GM18520 (cell line): ENCODE data around the gene RASA3.
"Not testable (repeated sequence)": the region's sequence is repeated elsewhere in the genome, so short reads cannot be mapped to it uniquely, and the experiment has no call there.

Experiments
- ATAC-seq: cut with Tn5 transposase; IDR thresholded peaks from one replicate; pipeline ENCODE4 v1.9.1; 2021; ENCODE audit not compliant: unreplicated experiment

The RASA3 gene

DNA sequence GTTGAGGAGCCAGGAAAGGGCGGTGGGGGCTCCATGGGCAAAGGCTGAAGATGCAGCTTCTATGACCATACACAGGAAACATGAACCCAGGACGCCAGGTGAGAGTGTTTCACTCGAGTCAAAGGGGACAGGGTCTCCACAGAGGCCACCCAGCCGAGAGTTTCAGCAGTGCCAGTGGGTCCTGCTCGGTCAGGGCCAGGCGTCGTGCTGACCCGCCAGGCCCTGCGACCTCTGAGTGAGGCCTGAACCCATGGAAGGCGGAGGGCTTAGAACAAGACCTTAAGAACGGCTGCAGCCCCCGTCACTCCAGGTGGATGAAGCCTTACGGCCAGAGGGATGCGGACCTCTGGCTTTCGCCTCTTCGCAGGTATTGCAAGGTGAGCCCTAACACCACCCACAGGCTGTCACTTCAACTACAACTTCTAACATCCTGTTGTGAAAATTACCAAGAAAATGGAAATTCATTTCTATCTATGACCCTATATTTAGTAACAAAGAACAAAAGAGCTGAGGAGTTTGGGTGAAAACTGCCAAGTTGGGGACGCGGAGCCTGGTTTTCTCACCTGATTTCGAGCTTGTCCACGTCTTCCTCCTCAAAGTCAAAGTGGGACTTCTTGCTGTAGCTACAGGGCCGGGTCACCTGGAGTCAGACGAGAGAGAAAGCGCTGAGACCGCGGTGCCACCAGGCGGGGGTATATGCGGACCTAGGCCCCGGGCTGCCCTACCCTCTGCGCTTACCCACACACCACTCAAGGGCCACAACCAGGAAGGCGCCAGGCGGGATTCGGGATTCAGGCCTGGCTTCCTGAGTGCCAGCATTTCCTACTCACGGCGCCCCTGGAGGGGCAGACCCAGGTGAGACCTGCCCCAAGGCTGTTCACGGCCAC, 108.5 kb downstream of the RASA3 start:
- ATAC-seq: no peak

DNA sequence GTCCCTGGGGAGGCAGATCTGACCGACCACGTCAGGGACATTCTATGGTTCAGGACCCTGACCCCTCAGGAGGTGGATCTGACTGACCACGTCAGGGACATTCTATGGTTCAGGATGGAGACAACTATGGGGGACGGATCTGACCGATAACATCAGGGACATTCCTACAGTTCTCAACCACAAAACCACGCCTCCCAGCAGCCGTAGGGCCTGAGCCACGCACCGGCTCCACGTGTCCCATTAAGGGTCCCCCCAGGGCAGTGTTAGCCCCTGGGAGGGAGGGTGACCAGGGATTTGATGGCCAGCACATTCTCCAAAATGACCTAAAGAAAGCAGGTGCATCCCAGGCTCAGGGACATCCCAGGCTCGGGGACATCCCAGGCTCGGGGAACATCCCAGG, 109.5 kb downstream of the RASA3 start:
- ATAC-seq: no peak

GRCh38 chr13:114022309-114022669, 110.1 kb downstream of the RASA3 start:
- ATAC-seq: no peak

- ATAC-seq: no peak
Observed at GRCh38 chr13:114021464-114022308, 110.7 kb downstream of the RASA3 start.

DNA sequence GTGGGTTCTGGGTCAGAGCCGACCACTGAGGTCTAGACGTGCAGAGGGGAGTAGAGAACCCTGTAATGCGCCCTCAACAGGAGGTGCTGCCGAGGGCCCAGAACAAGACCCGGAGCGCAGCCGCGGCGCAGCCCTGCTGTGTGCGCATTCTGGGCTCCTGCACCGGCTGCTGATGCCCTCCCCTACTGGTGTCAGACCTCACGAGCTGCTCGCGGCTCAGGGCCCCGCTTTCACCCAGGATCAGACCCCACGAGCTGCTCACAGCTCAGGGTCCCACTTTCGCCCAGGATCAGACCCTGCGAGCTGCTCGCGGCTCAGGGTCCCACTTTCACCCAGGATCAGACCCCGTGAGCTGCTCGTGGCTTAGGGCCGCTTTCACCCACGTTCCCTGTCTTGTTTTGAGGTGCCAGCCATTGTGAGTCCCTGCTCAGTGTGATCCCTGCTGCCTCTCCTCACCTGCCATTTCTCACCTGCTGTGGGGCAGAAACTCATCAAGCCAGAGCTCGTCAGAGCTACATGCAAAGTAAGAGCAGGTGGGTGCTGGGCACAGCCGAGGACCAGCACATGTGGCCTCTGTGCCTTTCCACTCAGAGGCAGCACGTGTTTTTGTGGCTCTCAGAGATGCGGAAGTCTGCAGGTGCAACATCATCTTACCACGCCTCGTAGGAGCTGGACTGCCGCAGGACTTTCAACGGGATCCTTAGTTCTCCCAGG, 111.5 kb downstream of the RASA3 start:
- no peak for ATAC-seq

- not testable (repeated sequence) for ATAC-seq
Observed at GRCh38 chr13:114020134-114020533, 112.3 kb downstream of the RASA3 start.

- ATAC-seq: no peak
Observed at GRCh38 chr13:114019367-114019766, 113.1 kb downstream of the RASA3 start.

DNA sequence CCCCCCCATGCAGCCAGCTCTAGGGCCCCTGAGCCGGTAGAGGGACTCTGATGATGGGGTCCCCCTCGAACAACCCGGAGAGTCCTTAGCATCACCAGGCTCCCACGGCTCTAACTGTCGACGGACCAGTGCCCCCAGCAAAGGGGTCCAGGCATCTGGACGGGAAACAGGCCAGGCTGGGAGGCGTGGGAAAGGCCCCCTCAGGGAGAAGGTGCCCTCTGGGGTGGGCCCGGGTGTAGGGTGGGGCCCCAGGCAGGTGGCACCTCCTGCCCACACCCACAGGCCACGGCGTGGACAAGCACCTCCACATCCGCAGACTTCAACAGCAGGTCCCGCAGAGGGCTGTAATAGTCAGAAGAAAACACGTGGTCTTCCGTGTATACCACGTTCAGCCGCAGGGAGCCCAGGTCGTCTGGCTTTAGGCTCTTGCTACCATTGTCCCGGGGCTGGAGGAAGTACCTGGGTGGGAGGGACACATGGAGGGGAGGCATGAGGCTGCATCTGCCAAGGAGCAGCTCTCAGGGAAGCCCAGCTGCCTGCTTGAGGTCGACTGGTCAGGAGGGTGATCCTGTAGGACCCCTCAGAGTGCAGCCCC, 113.9 kb downstream of the RASA3 start:
- no peak for ATAC-seq

DNA sequence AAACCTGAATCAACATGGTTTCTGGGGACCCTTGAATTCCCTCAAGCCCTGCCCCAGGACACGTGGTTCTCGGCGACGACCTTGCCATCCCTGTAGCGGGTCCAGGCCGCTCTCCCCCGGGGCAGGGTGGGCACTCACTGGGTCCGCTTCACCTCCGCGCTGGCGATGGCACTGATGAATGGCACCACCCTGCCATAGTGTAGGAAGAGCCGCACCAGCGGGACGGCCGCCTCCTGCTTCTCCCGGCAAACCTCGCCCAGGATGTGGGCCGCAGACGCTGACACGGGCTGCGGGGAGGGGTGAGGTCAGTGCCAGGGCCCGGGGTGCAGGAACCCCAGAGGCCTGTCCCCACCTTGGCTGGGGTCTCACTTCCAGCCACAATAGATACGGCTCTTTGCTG, 114.5 kb downstream of the RASA3 start:
- ATAC-seq: no peak

- no peak for ATAC-seq
Observed at GRCh38 chr13:114017028-114017630, 115.3 kb downstream of the RASA3 start.

DNA sequence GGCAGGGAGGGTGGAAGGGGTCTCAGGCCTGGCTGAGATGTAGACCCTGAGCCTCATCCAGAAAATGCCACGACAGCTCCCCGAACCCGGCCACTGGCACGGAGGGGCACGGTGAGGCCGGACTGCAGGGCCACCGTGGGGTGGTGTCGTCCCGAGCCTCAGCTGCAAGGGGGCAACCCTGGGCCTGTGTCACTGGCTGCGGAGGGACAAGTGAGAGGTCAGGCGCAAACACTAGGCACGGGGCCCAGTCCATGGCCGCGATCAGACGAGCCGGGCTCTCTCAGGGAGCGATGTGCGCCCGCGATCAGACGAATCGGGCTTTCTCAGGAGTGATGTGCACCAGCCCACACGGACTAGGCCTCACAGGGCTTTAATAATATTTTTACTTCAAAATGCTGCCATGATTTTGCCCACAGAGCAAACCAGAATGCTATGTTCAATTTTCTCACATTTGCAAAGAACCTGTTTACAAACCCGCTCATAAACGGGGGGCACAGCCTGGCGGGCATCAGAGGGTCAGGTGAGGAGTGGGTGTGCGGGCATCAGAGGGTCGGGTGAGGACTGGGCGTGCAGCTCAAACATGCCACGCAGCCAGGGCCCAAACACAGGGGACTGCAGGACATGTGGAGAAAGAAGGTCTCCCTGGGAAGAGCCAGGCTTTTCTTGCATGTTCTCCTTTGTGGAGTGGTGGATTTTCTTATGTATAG, 115.9 kb downstream of the RASA3 start:
- no peak for ATAC-seq

DNA sequence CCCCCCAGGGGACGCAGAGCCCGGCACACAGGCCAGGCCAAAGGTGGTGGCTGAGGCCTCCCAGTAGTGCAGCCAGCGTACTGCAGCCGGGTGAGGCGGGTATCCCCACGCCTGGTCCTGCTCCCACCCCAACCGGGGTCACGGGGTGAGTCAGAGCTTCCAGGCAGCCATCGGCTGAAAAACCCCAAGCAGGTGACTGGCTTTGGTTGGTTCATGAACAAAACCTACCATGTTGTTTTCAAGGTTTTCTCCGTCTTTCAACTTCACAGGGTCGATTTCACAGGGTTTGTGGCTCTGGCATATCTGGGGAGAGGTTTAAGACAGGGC, 116.5 kb downstream of the RASA3 start:
- ATAC-seq: no peak

- ATAC-seq: no peak
Observed at GRCh38 chr13:114015111-114015968, 117.1 kb downstream of the RASA3 start.

DNA sequence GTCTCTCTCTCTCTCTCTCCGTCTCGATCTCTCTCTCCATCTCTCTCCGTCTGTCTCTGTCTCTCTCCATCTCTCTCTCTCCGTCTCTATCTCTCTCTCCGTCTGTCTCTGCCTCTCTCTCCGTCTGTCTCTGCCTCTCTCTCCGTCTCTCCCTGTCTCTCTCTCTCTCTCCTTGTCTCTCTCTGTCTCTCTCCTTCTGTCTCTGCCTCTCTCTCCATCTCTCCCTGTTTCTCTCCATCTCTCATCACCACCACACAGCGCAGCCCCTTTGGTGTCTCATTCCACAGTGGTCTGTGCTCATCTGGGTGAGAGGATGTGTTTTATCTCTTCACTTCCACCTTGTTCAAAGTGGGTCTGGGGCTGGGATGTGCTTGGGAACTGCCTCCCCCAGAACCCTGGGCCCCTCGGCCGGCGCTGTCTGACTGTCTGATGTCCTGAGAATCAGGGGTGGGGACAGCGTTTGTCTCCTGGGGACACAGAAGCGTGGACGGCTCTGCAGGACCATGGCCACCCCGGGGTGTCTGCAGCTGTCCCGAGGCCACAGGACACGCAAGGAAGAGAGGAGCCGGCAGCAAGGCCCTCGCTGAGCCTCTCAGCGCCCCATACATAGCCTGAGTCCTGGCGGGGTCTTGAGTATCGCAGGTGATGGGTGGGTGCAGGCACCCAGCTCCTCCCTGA, 118.3 kb downstream of the RASA3 start:
- ATAC-seq: no peak

- ATAC-seq: no peak
Observed at GRCh38 chr13:114013336-114013735, 119.1 kb downstream of the RASA3 start.

GRCh38 chr13:114012921-114013320, 119.5 kb downstream of the RASA3 start:
- no peak for ATAC-seq

DNA sequence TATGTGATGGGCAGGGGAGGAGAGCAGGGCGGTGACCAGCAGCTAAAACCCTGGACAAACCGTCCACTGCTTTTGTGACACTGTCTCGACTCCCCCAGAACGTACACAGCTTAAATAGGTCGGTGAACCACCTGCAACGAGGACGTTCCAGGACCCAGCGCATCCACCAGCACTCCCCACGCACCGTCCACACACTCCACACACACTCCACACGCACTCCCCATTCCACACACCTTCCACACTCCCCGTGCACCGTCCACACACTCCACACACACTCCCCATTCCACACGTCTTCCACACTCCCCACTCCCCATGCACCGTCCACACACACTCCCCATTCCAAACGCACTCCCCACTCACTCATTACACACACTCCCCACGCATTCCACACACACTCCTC, 120.3 kb downstream of the RASA3 start:
- ATAC-seq: no peak

- no peak for ATAC-seq
Observed at GRCh38 chr13:114011226-114011625, 121.2 kb downstream of the RASA3 start.
